Measurements from ENCODE around the gene IFNGR1.
"Not testable (repeated sequence)": the region's sequence is repeated elsewhere in the genome, so short reads cannot be mapped to it uniquely, and the experiment has no call there.

IFNGR1 gene

GRCh38 chr6:137210903-137211302, 8.3 kb downstream of the IFNGR1 start:
- no peak for DNase-seq

- no peak for DNase-seq
These were observed 10.9 kb downstream of the IFNGR1 start for GRCh38 chr6:137208279-137208678.

- DNase-seq, result not testable (repeated sequence)
These were observed 11.7 kb downstream of the IFNGR1 start for GRCh38 chr6:137207457-137207856.

- no peak for DNase-seq
These were observed 12.6 kb downstream of the IFNGR1 start for GRCh38 chr6:137206577-137206976.

GRCh38 chr6:137203256-137203655, 15.9 kb downstream of the IFNGR1 start:
- DNase-seq, result no peak

GRCh38 chr6:137202078-137202477, 17.1 kb downstream of the IFNGR1 start:
- DNase-seq, result no peak

- DNase-seq, result no peak
These were observed 18.2 kb downstream of the IFNGR1 start for GRCh38 chr6:137201006-137201405.

- DNase-seq, result no peak
These were observed 18.9 kb downstream of the IFNGR1 start for GRCh38 chr6:137200288-137200687.

- DNase-seq, result no peak
These were observed 21.2 kb downstream of the IFNGR1 start for GRCh38 chr6:137197684-137198645.

- DNase-seq, result no peak
These were observed 25.7 kb downstream of the IFNGR1 start for GRCh38 chr6:137193256-137194070.

- no peak for DNase-seq
These were observed 26.4 kb downstream of the IFNGR1 start for GRCh38 chr6:137192821-137193220.

GRCh38 chr6:137191670-137192069, 27.5 kb downstream of the IFNGR1 start:
- no peak for DNase-seq

GRCh38 chr6:137191236-137191635, 27.9 kb downstream of the IFNGR1 start:
- DNase-seq, result no peak

GRCh38 chr6:137190583-137191094, 28.5 kb downstream of the IFNGR1 start:
- DNase-seq, result no peak

- DNase-seq, result no peak
These were observed 30.3 kb downstream of the IFNGR1 start for GRCh38 chr6:137188855-137189254.

GRCh38 chr6:137185290-137185689, 33.9 kb downstream of the IFNGR1 start:
- DNase-seq, result no peak

GRCh38 chr6:137182654-137183073, 36.5 kb downstream of the IFNGR1 start:
- no peak for DNase-seq

- no peak for DNase-seq
These were observed 37.1 kb downstream of the IFNGR1 start for GRCh38 chr6:137181891-137182653.

- DNase-seq, result no peak
These were observed 41.6 kb downstream of the IFNGR1 start for GRCh38 chr6:137177611-137178010.

GRCh38 chr6:137176729-137177128, 42.5 kb downstream of the IFNGR1 start:
- no peak for DNase-seq

GRCh38 chr6:137175868-137176245, 43.3 kb downstream of the IFNGR1 start:
- DNase-seq, result no peak

GRCh38 chr6:137175157-137175867, 43.9 kb downstream of the IFNGR1 start:
- no peak for DNase-seq

Data from activated CD4-positive, alpha-beta T cell treated with anti-CD3 and anti-CD28 coated beads, Interleukin-2, amount 50 U/mL, for 48 hours (primary cell).